ENCODE data around the gene TRIM2.
"Not testable (repeated sequence)": the region's sequence is repeated elsewhere in the genome, so short reads cannot be mapped to it uniquely, and the experiment has no call there.

Gene TRIM2

GRCh38 chr4:153204247-153204671 lies at the start of gene TRIM2:
TSS of gene TRIM2 (plus strand) at chr4:153204443. CDS start at chr4:153204531, 88 bp downstream.
- no peak for DNase-seq

- DNase-seq, result no peak
Measured at GRCh38 chr4:153155686-153156085, 48.6 kb upstream of the TRIM2 start.

- DNase-seq, result peak; percentile 40 to 59
Measured at GRCh38 chr4:153156263-153156662, 48.0 kb upstream of the TRIM2 start.

- DNase-seq, result no peak
Measured at GRCh38 chr4:153156721-153157120, 47.5 kb upstream of the TRIM2 start.

GRCh38 chr4:153159016-153159415 lies 45.2 kb upstream of the TRIM2 start:
- no peak for DNase-seq

GRCh38 chr4:153159728-153160221 lies 44.5 kb upstream of the TRIM2 start:
- DNase-seq, result no peak

- DNase-seq, result no peak
Measured at GRCh38 chr4:153160821-153161220, 43.4 kb upstream of the TRIM2 start.

GRCh38 chr4:153161226-153161963 lies 42.8 kb upstream of the TRIM2 start:
- DNase-seq, result no peak

GRCh38 chr4:153165236-153165635 lies 39.0 kb upstream of the TRIM2 start:
- DNase-seq, result not testable (repeated sequence)

- no peak for DNase-seq
Measured at GRCh38 chr4:153166716-153167501, 37.3 kb upstream of the TRIM2 start.

- no peak for DNase-seq
Measured at GRCh38 chr4:153169776-153170175, 34.5 kb upstream of the TRIM2 start.

- DNase-seq, result no peak
Measured at GRCh38 chr4:153170407-153170806, 33.8 kb upstream of the TRIM2 start.

- DNase-seq, result no peak
Measured at GRCh38 chr4:153174821-153175567, 29.2 kb upstream of the TRIM2 start.

GRCh38 chr4:153176938-153177337 lies 27.3 kb upstream of the TRIM2 start:
- no peak for DNase-seq

- DNase-seq, result no peak
Measured at GRCh38 chr4:153177841-153178240, 26.4 kb upstream of the TRIM2 start.

- no peak for DNase-seq
Measured at GRCh38 chr4:153179100-153179499, 25.1 kb upstream of the TRIM2 start.

- DNase-seq, result no peak
Measured at GRCh38 chr4:153181293-153181692, 22.9 kb upstream of the TRIM2 start.

GRCh38 chr4:153181700-153182099 lies 22.5 kb upstream of the TRIM2 start:
- DNase-seq, result no peak

- DNase-seq, result no peak
Measured at GRCh38 chr4:153183146-153183545, 21.1 kb upstream of the TRIM2 start.

GRCh38 chr4:153185331-153185852 lies 18.9 kb upstream of the TRIM2 start:
- DNase-seq, result no peak

- DNase-seq, result no peak
Measured at GRCh38 chr4:153186046-153186728, 18.1 kb upstream of the TRIM2 start.

Data from activated T-cell treated with anti-CD3 and anti-CD28 coated beads, Interleukin-2, amount 50 U/mL, for 48 hours (primary cell).